GM12864 (cell line): Measurements from ENCODE around the gene OS9.
"Not testable (repeated sequence)": the region's sequence is repeated elsewhere in the genome, so short reads cannot be mapped to it uniquely, and the experiment has no call there.

Source experiments
- DNase-seq: peaks from one replicate; pipeline ENCODE4 v3.0.0-alpha.2; 2011; ENCODE audit warnings: low read depth
- H3K4me3 ChIP-seq: 2 replicates; pipeline ENCODE4 v1.5.1; 2011; ENCODE audit warnings: mild to moderate bottlenecking, low read depth, low read length, control low read depth
- TF ChIP-seq, protein P1 (sequence below): IDR thresholded peaks from 2 replicates; pipeline ENCODE4 v1.5.1; 2011; ENCODE audit warnings: low read depth, mild to moderate bottlenecking, moderate library complexity, low read length, control low read depth, inconsistent platforms; ENCODE audit errors: missing control alignments

Gene OS9

DNA sequence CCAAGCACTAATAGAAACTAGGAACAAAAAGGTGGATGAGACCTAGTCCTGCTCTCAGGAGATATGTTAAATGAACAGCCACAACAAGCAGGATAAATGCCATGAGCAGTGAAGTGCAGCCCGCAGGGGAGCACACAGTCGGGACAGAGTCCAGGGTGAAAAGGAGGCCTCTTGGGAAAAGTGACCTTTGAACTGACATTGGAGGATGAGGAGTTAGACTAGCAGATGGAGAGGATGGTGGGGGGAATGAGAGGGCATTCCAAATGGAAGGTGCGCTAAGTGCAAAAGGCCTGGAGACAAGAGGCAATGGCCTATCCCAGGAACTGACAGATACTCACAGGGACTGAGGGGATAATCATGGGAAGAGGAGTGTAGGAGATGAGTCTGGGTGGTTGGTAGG lies 4.5 kb downstream of the OS9 start:
- TF ChIP-seq, protein P1, sequence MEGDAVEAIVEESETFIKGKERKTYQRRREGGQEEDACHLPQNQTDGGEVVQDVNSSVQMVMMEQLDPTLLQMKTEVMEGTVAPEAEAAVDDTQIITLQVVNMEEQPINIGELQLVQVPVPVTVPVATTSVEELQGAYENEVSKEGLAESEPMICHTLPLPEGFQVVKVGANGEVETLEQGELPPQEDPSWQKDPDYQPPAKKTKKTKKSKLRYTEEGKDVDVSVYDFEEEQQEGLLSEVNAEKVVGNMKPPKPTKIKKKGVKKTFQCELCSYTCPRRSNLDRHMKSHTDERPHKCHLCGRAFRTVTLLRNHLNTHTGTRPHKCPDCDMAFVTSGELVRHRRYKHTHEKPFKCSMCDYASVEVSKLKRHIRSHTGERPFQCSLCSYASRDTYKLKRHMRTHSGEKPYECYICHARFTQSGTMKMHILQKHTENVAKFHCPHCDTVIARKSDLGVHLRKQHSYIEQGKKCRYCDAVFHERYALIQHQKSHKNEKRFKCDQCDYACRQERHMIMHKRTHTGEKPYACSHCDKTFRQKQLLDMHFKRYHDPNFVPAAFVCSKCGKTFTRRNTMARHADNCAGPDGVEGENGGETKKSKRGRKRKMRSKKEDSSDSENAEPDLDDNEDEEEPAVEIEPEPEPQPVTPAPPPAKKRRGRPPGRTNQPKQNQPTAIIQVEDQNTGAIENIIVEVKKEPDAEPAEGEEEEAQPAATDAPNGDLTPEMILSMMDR: no peak
- DNase-seq: no peak
- H3K4me3 ChIP-seq: no peak overlapping the region

DNA sequence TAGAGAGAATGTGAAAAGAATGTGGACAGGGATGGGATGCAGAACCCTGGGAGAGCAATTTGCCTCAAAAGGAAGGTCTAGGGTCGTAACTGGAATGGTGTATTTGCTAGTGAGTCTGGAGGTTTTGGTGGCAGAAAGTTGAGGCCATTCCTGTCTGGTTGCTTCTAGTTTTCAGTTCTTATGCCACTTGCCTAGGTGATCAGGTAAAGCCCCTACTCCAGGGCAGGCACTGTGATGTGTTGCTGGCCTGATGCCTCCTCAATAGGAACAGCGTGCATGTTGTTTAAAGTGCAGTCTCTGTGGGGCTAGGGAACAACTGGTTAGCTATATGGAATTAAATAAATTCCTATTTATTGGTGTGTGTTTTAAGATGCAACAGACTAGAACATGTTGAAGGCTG lies 6.4 kb downstream of the OS9 start:
- TF ChIP-seq, protein P1: no peak
- DNase-seq: no peak
- no peak overlapping the region for H3K4me3 ChIP-seq

DNA sequence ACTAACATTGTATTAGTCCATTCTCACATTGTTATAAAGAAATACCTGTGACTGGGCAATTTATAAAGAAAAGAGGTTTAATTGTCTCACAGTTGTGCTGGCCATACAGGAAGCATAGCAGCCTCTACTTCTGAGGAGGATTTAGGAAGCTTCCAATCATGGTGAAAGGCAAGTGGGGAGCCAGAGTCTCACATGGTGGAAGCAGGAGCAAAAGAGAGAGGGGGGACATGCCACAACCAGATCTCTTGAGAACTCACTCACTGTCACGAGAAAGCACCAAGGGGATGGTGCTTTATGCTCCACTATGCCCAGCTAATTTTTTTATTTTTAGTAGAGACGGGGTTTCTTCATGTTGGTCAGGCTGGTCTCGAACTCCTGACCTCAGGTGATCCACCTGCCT lies 13.3 kb downstream of the OS9 start:
- no peak for DNase-seq
- no peak overlapping the region for H3K4me3 ChIP-seq
- TF ChIP-seq, protein P1: no peak

DNA sequence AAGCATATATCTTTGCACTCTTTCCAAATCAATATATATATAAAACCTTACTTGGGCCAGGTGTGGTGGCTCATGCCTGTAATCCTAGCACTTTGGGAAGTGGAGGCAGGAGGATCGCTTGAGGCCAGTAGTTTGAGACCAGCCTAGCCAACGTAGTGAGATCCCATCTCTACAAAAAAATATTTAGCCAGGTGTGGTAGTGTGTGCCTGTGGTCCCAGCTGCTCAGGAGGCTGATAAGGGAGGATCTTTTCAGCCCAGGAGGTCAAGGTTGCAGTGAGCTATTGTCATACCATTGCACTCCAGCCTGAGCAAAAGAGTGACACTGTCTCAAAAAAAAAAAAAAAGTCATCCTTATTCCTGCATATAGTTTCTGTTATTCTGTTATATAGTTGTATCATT lies 14.4 kb downstream of the OS9 start:
- TF ChIP-seq, protein P1: no peak
- DNase-seq: no peak

DNA sequence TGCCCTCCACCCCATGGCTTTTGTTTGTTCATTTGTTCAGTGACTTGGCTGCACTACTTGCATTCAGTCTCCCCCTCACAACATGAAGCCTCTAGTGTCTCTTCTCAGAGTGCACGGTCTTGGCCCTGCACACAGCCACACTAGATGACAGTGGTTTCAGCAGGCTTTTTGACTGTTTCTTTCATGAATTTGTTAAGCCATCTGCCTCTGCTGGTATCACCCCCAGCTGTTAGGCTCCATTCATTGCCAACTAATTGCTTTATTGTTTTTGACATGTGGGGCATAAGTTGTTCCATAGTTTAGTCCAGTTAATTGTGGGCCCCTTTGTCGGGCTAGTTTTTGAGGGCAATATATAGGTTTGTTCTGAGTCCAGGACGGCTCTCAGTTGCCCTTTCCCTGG lies 18.8 kb downstream of the OS9 start:
- H3K4me3 ChIP-seq: no peak overlapping the region
- TF ChIP-seq, protein P1: no peak
- no peak for DNase-seq

More for the DNA sequence above, 14.4 kb downstream of the OS9 start:
- H3K4me3 ChIP-seq: no peak overlapping the region

DNA sequence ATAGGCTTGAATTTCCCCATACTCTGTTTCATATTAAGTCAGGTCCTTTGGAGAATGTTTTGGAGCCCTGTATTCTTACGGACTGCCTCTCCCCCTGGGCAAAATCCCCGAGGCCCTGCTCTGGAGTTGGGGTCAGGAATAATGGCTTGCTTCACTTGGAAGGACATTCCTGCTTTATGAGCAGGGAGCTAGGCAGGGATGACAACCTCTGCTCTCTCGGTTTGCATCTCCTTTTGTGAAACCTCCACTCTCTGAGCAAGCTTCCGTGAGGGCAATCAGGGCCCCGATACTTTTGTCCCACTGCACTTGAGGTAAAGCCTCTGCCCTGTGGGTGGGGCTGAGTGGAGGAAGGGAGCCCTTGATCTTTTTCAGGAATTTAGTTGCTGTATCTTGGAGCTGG lies 19.3 kb downstream of the OS9 start:
- H3K4me3 ChIP-seq: no peak overlapping the region
- no peak for DNase-seq
- TF ChIP-seq, protein P1: no peak

DNA sequence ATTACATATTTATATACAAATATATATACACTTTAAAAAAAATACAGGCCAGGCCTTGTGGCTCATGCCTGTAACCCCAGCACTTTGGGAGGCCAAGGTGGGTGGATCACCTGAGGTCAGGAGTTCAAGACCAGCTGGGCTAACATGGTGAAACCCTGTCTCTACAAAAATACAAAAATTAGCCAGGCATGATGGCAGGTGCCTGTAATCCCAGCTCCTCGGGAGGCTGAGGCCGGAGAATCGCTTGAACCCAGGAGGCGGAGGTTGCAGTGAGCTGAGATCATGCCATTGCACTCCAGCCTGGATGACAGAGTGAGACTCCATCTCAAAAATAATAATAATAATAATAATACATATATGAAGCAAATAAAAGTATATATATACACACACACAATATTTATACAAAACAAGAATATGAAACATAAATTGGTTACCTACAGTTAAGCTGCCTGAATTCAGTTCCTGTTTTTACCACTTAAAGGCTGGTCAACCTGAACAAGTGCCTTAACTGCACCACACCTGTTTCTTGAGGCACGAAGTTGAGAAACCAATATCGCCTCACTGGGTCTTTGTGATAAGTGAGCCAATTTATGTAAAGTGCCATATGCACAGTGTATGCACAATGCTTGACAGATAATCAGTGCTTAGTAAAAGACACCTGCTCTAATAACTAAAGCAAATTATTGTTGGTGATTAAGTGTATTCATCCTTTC lies 21.3 kb downstream of the OS9 start:
- DNase-seq, H3K4me3 ChIP-seq: not testable (repeated sequence)
